GM18499 (cell line): ENCODE measurements around the gene GNG12.

ENCODE experiments used
- ATAC-seq: cut with Tn5 transposase; IDR thresholded peaks from one replicate; pipeline ENCODE4 v1.9.1; 2021; ENCODE audit warnings: moderate number of reproducible peaks; ENCODE audit not compliant: insufficient read depth, unreplicated experiment

Gene GNG12

DNA sequence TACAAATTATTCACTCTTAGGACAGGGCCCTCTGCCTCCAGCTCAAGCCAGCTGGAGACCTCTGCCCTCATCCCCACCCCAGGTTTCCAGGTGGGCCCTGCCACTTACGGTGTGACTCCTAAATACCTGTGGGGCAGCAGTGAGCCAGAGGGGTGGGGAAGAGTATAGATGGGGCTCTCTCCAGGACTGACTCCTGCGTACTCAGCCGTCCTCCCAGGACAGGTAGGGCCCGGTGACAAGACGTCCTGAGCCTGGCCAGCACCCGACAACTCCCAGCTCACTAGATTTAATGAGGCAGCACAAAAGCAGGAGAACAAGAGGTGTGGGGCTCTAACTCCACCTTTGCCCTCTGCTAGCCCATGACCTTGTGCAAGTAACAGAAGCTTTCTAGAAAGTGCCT, 16.8 kb downstream of the GNG12 start:
- no peak for ATAC-seq

- ATAC-seq = no peak
These were observed 17.2 kb downstream of the GNG12 start for GRCh38 chr1:67816095-67816475.

DNA sequence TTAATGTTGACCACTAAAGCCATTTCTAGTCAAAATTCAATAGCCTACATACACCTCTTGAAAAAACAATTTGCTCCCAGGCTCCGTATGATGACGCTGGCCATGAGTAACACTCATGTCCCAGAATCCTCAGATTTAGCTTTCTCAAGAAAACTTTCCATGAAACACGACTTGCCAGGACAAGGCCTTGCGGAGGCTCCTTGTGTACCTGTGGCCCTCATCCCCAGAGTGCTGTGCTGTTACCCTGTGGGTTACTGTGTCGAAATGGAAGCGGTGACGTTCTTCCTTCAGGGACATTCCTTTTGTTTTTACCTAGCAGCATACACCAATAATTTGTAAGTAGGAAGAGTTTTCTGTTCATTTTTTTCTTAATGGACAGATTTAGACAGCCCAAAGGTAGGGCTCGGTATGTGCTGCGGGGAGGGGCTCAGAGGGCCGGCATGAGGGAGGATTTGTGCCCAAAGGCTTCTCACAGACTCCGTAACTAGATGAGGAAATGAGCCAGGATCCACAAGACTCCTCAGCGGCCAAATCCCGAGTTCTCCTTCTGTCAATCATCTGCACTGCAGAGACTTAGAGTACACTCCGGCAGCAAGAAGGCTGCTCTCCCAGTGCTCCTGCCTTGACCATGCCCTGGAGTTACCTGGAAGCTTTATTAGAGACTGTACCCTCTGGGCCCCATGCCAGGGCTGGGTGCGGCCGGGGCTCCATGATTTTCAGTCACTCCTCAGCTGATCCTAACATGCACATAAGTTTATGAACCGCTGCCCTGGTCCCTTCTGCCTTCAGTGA, 17.8 kb downstream of the GNG12 start:
- no peak for ATAC-seq

DNA sequence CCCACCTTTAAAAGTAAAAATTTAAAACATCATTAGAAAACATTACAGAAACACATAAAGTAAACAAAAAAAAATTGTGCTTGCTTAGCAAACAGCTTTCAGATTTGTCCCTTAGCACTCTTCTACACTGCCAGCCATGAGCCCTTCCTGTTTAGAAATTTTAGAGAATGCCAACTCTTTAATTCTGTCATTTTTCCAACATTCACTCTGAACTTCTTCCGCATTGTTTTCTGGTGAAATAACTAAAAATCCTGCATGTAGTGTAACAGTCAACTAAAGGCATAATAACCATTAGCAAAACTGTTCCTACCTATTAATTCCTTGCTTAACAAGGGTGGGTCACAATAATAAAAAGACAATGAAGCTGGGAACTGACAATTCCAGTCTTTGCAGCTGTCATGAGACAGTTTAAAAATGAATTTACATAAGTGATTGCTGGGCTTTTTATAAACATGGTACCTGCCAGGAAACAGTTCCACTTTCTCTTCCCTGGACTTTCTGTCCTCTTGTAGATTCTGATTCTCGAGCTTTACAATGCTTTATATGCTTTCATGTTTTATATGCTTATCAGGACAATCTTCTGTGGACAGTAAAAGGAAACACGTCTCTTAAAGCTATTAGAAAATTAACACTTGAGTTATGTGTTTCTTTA, 19.0 kb downstream of the GNG12 start:
- ATAC-seq = no peak

- no peak for ATAC-seq
These were observed 21.0 kb downstream of the GNG12 start for GRCh38 chr1:67812226-67812625.

DNA sequence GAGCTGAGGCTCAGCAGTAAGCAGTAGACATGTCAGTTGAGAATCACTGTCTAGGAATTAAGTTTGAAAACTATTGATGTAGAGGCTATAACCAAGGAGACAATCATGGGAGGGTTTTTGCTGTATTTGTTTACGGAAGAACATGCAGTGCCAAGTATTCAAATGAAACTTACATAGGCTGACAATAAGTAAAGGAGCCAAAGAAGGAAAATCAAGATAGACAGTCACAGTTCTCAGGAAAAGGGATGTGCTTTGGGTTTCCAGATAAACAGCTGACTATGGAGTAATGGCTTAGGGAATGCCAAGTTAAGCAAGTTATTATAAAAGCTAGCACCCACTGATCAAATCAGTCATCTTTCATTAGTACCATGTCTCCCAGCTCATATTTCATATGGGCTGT, 21.5 kb downstream of the GNG12 start:
- no peak for ATAC-seq

DNA sequence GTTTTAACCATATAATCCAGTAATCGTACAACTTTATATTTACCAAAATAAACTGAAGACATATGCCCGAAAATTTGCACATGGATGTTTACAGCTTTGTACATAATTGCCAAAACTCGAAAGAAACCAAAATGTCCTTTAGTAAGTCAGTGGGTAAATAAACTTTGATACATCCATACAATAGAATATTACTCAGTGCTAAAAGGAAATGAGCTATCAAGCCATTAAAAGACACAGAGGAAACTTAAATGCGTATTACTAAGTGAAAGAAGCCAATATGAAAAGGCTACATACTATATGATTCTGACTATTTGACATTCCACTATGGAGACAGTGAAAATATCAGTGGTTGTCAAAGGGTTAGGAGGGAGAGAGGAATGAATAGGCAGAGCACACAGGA, 23.4 kb downstream of the GNG12 start:
- no peak for ATAC-seq

- ATAC-seq = no peak
These were observed 26.0 kb downstream of the GNG12 start for GRCh38 chr1:67807282-67807681.

- no peak for ATAC-seq
These were observed 28.6 kb downstream of the GNG12 start for GRCh38 chr1:67804710-67805109.

DNA sequence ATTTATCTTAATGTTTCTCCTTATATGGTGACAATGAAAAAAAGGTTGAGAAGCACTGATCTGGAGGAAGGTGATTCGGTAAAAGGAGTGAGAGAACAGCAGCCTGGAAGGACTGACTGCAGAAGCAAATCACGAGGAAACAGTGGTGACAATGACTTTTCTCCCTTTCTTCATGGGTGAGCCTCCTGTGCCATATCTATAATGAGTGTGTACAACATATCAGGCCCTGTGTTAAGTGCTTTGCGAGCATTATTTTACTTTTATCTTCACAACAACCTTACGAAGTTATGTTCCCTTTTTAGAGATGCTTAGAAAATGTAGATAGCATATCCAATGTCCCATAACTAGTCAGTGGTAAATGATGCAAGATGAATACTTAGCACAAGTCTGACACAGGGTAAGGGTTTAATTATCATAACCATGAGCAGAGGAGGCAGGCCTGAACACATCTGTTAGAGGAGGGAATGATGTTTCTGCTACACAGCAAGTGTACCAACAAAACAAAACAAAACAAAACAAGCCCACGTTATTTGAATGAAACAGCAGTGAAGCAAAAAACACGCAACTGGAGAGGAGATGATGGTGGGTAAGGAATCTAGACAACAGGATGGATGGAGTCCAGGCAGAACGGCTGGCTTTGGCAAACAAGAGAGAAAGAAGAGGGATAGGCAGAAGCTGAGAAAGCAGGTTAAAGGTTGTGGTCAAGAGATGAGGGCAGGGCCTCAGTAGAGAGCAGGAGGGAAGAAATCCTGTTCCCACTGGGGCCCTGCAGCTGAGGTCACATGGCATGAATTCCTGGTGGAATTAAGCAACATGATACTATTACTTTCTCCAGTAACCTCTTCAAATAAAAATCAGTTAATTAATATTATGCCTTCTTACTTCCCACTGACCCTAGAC, 29.6 kb downstream of the GNG12 start:
- ATAC-seq = no peak

- no peak for ATAC-seq
These were observed 30.7 kb downstream of the GNG12 start for GRCh38 chr1:67802565-67802964.

DNA sequence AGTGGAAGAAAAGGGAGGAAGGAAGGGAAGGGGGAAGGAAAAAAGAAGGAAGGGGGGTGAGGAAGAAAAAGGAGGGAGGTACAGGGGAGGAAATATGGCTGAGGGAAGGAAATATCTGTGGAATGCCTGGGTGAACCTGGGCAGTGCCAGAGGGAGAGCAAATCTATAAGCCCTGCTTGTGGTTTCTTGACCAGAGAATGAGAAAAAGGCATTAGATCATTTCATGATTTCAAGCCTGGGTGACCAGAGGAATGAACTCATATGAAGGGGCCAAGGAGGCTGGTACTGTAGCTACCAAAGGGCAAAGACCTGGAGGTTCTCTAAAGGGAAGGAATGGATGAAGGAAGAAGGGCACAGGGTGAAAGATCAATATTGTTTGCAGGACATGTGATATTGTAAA, 31.4 kb downstream of the GNG12 start:
- ATAC-seq = no peak

DNA sequence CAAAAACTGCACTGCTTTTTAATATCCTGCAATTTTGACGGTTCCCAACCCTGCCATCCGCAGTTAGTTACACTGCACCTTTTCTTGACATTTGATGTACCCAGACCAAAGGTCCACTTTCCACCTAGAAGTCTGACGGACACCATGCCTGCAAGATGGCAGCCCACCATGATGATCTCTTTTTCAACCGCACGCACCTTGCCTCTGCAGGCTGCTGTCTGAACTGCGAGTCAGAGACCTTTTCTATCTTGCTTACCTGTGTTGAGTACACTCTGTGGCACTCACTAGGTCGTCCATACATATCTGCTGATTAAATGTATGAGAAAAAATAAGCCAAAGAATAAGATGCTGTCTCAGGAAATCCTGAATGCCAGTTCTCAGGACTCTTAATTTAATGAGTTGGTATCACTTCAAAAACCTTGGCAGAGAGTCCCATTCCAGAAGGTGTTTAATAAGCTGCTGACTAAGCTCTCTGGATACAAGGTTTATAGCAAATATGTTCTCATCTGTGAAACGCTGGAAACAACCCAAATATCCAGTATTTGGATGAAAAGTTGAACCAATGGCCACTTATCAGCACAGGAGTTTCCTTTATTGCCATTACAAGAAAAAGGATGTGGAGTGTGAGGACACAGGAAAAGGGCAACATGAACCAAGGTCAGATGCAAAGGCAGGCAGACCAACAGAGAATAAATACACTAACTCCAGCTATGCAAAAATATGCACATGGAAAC, 37.9 kb downstream of the GNG12 start:
- ATAC-seq = no peak

- no peak for ATAC-seq
These were observed 39.7 kb downstream of the GNG12 start for GRCh38 chr1:67793562-67793961.

- no peak for ATAC-seq
These were observed 40.4 kb downstream of the GNG12 start for GRCh38 chr1:67792741-67793458.

DNA sequence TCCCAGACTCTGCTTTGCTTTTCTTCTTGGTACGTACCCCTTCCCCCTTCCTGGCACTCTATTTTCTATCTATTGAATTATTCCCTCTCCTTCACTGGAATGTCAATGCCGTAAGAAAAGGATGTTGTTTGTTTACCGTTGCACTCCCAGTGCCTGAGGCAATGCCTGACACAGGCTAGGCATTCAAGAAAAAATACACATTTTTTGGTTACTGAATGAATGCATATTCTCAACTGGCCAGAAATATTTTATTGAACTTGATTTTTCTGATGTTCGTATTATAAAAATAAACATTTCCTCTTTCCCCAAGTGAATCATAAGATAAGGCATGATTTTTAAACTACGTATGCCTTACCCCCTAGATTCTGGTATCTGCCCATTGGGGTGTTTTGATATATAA, 41.2 kb downstream of the GNG12 start:
- ATAC-seq = no peak

DNA sequence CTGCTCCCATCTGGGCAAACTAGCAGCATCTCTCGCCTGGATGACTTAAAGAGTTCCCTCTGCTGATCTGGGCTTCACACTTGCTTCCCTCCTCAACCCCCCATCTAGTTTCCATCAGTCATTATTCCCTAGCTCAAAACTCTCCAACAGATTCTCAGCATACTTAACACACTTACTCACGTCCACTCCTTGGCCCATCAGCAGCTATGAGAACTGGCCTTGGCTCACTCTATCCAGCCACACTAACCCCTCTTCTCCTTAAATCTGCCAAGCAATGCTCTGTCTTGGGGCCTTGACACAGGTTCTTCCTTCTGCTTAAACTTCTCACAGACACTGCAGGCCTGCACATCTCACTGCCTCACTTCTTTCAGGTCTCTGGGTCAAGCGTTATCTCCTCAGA, 41.6 kb downstream of the GNG12 start:
- no peak for ATAC-seq

- ATAC-seq = no peak
These were observed 42.0 kb downstream of the GNG12 start for GRCh38 chr1:67791261-67791660.

GRCh38 chr1:67790201-67790692, 43.0 kb downstream of the GNG12 start:
- no peak for ATAC-seq

DNA sequence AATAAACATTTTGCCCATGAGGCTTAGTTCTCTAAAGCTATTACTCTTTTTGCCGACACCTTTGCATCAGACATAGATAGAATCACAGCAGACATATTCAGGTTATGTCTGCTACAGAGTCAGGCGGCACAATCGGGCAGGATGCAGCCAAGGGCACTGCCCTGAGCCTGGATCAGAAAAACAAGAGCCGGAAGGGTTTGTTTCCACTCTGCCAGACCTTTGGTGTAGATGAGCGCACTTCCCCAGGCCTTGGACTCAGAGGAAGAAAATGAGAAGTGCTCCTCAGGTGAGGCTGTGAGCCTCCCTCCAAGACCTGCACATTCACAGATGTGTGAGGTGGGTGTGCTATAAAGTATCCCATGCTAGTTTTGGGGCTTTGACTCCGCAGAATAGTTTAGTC, 43.7 kb downstream of the GNG12 start:
- ATAC-seq = no peak
